Measurements from ENCODE around the gene IER2. TPM values are rescaled to one million over a fixed set of nuclear protein-coding genes. Genes with fewer than 3 reads are reported as not detected.

Gene IER2
- total and polyA plus RNA-seq, 9 of the 15 experiments (the other 6 are each of a cell fraction or from before 2014, with no cell fraction given): 4.5 to 205 (median 23.7) TPM

DNA sequence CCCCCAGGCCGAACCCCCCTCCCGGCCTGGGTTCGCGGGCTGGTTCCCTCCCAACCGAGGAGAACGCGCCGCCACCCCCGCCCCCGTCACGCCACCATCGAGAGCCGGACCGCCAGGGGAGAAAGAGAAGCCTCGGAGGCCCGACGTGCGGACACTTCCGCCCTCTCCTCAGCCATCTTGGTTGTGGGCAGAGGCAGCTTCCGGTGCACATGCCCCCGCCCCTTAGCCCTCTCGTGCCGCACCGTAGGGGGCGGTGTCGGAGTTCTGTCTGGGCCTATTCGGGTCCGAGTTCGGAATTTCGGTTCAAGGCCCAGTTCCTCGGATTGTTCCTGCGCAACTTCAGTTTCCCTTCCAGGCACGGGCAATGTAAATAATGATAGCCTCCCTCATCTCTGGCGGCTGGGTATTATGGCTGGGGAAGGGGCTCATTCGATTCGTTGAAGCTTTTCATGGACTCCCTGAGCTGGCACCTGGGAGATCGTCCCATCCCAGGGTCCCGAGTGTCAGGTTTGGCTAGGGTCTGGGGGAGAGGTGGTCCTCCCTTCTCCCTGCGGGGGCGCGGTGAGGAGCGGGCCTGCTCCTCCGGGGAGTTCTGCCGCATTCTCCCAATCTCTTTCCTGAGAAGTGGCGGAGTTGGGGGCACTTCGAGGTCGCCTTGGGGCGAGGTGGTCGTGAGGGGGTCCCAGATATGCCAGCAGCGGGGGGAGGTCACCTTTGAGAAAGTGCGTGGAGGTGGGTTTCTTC, at the start of gene IER2, which contains the start of gene STX10 (continued):
- TF ChIP-seq KLF16 (IDR thresholded peaks at IDR 0.05) (no peak), TSC22D4 (tag; IDR thresholded peaks at IDR 0.05) (no peak), PURB (CRISPR knock-in tag; IDR thresholded peaks at IDR 0.05; ENCODE audit: low read depth) (no peak), CHD2 (IDR thresholded peaks at IDR 0.05; ENCODE audit: low read depth, low read length) (peak; percentile 36; the same call in 1 of the 2 replicates), GATAD2A (IDR thresholded peaks at IDR 0.05) (peak; percentile 81), PRMT5 (CRISPR knock-in tag; IDR thresholded peaks at IDR 0.05) (no peak), ILK (tag; IDR thresholded peaks at IDR 0.05; ENCODE audit: borderline replicate concordance, low read depth) (no peak), YBX1 (IDR thresholded peaks at IDR 0.05) (no peak), PHB (CRISPR knock-in tag; IDR thresholded peaks at IDR 0.05) (no peak), ASH1L (IDR thresholded peaks at IDR 0.05; ENCODE audit: borderline replicate concordance, low read depth, partially characterized antibody) (no peak)
- TF ChIP-seq, protein P1, sequence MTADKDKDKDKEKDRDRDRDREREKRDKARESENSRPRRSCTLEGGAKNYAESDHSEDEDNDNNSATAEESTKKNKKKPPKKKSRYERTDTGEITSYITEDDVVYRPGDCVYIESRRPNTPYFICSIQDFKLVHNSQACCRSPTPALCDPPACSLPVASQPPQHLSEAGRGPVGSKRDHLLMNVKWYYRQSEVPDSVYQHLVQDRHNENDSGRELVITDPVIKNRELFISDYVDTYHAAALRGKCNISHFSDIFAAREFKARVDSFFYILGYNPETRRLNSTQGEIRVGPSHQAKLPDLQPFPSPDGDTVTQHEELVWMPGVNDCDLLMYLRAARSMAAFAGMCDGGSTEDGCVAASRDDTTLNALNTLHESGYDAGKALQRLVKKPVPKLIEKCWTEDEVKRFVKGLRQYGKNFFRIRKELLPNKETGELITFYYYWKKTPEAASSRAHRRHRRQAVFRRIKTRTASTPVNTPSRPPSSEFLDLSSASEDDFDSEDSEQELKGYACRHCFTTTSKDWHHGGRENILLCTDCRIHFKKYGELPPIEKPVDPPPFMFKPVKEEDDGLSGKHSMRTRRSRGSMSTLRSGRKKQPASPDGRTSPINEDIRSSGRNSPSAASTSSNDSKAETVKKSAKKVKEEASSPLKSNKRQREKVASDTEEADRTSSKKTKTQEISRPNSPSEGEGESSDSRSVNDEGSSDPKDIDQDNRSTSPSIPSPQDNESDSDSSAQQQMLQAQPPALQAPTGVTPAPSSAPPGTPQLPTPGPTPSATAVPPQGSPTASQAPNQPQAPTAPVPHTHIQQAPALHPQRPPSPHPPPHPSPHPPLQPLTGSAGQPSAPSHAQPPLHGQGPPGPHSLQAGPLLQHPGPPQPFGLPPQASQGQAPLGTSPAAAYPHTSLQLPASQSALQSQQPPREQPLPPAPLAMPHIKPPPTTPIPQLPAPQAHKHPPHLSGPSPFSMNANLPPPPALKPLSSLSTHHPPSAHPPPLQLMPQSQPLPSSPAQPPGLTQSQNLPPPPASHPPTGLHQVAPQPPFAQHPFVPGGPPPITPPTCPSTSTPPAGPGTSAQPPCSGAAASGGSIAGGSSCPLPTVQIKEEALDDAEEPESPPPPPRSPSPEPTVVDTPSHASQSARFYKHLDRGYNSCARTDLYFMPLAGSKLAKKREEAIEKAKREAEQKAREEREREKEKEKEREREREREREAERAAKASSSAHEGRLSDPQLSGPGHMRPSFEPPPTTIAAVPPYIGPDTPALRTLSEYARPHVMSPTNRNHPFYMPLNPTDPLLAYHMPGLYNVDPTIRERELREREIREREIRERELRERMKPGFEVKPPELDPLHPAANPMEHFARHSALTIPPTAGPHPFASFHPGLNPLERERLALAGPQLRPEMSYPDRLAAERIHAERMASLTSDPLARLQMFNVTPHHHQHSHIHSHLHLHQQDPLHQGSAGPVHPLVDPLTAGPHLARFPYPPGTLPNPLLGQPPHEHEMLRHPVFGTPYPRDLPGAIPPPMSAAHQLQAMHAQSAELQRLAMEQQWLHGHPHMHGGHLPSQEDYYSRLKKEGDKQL (CRISPR knock-in tag; IDR thresholded peaks at IDR 0.05; ENCODE audit: borderline replicate concordance): no peak
- TF ChIP-seq, protein P2, sequence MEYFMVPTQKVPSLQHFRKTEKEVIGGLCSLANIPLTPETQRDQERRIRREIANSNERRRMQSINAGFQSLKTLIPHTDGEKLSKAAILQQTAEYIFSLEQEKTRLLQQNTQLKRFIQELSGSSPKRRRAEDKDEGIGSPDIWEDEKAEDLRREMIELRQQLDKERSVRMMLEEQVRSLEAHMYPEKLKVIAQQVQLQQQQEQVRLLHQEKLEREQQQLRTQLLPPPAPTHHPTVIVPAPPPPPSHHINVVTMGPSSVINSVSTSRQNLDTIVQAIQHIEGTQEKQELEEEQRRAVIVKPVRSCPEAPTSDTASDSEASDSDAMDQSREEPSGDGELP (CRISPR knock-in tag; IDR thresholded peaks at IDR 0.05; ENCODE audit: borderline replicate concordance): peak; percentile 82
- TF ChIP-seq, protein P3, sequence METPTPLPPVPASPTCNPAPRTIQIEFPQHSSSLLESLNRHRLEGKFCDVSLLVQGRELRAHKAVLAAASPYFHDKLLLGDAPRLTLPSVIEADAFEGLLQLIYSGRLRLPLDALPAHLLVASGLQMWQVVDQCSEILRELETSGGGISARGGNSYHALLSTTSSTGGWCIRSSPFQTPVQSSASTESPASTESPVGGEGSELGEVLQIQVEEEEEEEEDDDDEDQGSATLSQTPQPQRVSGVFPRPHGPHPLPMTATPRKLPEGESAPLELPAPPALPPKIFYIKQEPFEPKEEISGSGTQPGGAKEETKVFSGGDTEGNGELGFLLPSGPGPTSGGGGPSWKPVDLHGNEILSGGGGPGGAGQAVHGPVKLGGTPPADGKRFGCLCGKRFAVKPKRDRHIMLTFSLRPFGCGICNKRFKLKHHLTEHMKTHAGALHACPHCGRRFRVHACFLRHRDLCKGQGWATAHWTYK (CRISPR knock-in tag; IDR thresholded peaks at IDR 0.05): no peak
- TF ChIP-seq, protein P4, sequence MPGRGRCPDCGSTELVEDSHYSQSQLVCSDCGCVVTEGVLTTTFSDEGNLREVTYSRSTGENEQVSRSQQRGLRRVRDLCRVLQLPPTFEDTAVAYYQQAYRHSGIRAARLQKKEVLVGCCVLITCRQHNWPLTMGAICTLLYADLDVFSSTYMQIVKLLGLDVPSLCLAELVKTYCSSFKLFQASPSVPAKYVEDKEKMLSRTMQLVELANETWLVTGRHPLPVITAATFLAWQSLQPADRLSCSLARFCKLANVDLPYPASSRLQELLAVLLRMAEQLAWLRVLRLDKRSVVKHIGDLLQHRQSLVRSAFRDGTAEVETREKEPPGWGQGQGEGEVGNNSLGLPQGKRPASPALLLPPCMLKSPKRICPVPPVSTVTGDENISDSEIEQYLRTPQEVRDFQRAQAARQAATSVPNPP (IDR thresholded peaks at IDR 0.05; ENCODE audit: borderline replicate concordance, insufficient read depth, insufficient read length): no peak
- TF ChIP-seq, protein P5, sequence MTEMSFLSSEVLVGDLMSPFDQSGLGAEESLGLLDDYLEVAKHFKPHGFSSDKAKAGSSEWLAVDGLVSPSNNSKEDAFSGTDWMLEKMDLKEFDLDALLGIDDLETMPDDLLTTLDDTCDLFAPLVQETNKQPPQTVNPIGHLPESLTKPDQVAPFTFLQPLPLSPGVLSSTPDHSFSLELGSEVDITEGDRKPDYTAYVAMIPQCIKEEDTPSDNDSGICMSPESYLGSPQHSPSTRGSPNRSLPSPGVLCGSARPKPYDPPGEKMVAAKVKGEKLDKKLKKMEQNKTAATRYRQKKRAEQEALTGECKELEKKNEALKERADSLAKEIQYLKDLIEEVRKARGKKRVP (CRISPR knock-in tag; IDR thresholded peaks at IDR 0.05): no peak
- TF ChIP-seq, protein P6, sequence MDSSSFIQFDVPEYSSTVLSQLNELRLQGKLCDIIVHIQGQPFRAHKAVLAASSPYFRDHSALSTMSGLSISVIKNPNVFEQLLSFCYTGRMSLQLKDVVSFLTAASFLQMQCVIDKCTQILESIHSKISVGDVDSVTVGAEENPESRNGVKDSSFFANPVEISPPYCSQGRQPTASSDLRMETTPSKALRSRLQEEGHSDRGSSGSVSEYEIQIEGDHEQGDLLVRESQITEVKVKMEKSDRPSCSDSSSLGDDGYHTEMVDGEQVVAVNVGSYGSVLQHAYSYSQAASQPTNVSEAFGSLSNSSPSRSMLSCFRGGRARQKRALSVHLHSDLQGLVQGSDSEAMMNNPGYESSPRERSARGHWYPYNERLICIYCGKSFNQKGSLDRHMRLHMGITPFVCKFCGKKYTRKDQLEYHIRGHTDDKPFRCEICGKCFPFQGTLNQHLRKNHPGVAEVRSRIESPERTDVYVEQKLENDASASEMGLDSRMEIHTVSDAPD (CRISPR knock-in tag; IDR thresholded peaks at IDR 0.05): no peak
